ENCODE results near the gene TXNDC2.

TXNDC2 gene

GRCh38 chr18:9914584-9915290, 29.0 kb downstream of the TXNDC2 start:
- peak; percentile 82 for DNase-seq

- DNase-seq = no peak
Measured at GRCh38 chr18:9915291-9916076, 29.7 kb downstream of the TXNDC2 start.

GRCh38 chr18:9916077-9916639, 30.4 kb downstream of the TXNDC2 start:
- DNase-seq = no peak

GRCh38 chr18:9916808-9917207, 31.0 kb downstream of the TXNDC2 start:
- DNase-seq = no peak

- DNase-seq = no peak
Measured at GRCh38 chr18:9918016-9918680, 32.4 kb downstream of the TXNDC2 start.

GRCh38 chr18:9919564-9920232, 33.9 kb downstream of the TXNDC2 start:
- DNase-seq = no peak

GRCh38 chr18:9922592-9923311, 37.0 kb downstream of the TXNDC2 start:
- no peak for DNase-seq

GRCh38 chr18:9924371-9924943, 38.7 kb downstream of the TXNDC2 start:
- no peak for DNase-seq

GRCh38 chr18:9925369-9925768, 39.6 kb downstream of the TXNDC2 start:
- DNase-seq = no peak

- DNase-seq = no peak
Measured at GRCh38 chr18:9925795-9926194, 40.0 kb downstream of the TXNDC2 start.

GRCh38 chr18:9926223-9926894, 40.6 kb downstream of the TXNDC2 start:
- DNase-seq = no peak

GRCh38 chr18:9926977-9927376, 41.2 kb downstream of the TXNDC2 start:
- DNase-seq = no peak

- no peak for DNase-seq
Measured at GRCh38 chr18:9927392-9928063, 41.8 kb downstream of the TXNDC2 start.

- DNase-seq = no peak
Measured at GRCh38 chr18:9928646-9929259, 43.0 kb downstream of the TXNDC2 start.

GRCh38 chr18:9930299-9930884, 44.6 kb downstream of the TXNDC2 start:
- no peak for DNase-seq

- DNase-seq = no peak
Measured at GRCh38 chr18:9931146-9931545, 45.4 kb downstream of the TXNDC2 start.

- no peak for DNase-seq
Measured at GRCh38 chr18:9931678-9932077, 45.9 kb downstream of the TXNDC2 start.

GRCh38 chr18:9933865-9934264, 48.1 kb downstream of the TXNDC2 start:
- no peak for DNase-seq

- no peak for DNase-seq
Measured at GRCh38 chr18:9934274-9934673, 48.5 kb downstream of the TXNDC2 start.

Measured in CD4-positive, alpha-beta T cell treated with Interleukin-21 for 1 hour (primary cell).